Fibroblast of pulmonary artery (primary cell): ENCODE measurements around the gene OBI1.

Experiments used
- DNase-seq: peaks from one replicate; pipeline ENCODE4 v3.0.0-alpha.2; 2010; ENCODE audit warnings: low read depth
- H3K4me3 ChIP-seq: replicated peaks from 2 replicates; pipeline ENCODE4 v1.5.1; 2011; ENCODE audit warnings: low read depth, mild to moderate bottlenecking, control low read depth, low read length, moderate library complexity
- CTCF ChIP-seq: IDR thresholded peaks from 2 replicates; pipeline ENCODE4 v1.5.1; 2011; ENCODE audit warnings: mild to moderate bottlenecking, control low read depth, low read length, inconsistent platforms; ENCODE audit errors: missing control alignments

The OBI1 gene

GRCh38 chr13:78599645-78600279 is 59.2 kb downstream of the OBI1 start:
- no peak overlapping the region for H3K4me3 ChIP-seq
- no peak for DNase-seq
- no peak for TF ChIP-seq CTCF

DNA sequence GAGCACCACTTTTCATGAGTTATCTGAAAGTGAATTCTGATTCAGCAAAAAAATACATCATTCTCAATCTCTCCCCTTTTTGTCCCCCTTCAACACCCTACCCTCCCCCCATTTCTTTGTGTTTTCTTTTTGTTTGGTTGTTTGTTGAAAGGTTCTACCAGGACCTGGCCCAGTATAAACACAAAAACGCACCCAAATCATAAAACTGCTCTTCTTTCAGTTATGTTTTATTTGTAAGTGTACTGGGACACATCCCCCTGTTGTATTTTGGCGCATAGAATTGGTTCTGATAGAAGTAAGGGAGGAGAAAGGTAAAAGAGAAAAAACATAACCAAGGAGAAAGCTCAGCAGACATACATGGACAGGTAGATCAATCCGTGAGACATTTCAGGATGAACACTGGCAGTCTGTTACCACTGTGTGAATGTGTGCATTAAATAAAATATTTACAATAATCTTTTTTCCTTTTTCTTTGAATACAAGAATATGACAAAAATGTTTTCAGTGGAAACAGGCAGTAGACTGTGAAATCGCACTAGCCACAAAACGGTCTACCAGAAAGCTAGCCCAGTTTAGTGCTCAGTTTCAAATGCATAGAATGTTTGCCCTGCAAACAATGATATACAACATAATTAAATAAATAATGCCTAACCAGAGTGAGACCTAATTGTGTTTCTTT is 59.9 kb downstream of the OBI1 start:
- H3K4me3 ChIP-seq: no peak overlapping the region
- TF ChIP-seq CTCF: no peak
- DNase-seq: no peak

GRCh38 chr13:78598116-78598781 is 60.7 kb downstream of the OBI1 start:
- DNase-seq: no peak
- H3K4me3 ChIP-seq: no peak overlapping the region
- TF ChIP-seq CTCF: no peak

GRCh38 chr13:78597602-78597932 is 61.4 kb downstream of the OBI1 start:
- no peak for TF ChIP-seq CTCF
- H3K4me3 ChIP-seq: no peak overlapping the region
- no peak for DNase-seq

- H3K4me3 ChIP-seq: no peak overlapping the region
- DNase-seq: no peak
- no peak for TF ChIP-seq CTCF
These were observed 62.0 kb downstream of the OBI1 start for GRCh38 chr13:78596736-78597601.

- no peak overlapping the region for H3K4me3 ChIP-seq
These were observed 62.6 kb downstream of the OBI1 start for GRCh38 chr13:78596399-78596735.

More at GRCh38 chr13:78596399-78596735, 62.6 kb downstream of the OBI1 start:
- no peak for TF ChIP-seq CTCF
- no peak for DNase-seq
